Activated naive CD8-positive, alpha-beta T cell treated with anti-CD3 and anti-CD28 coated beads, Interleukin-2, amount 50 U/mL, for 24 hours (primary cell): Measurements from ENCODE around the gene TLE6.
A peak's percentile ranks its signal among the peaks of the same experiment; 100 is the strongest.
"Not testable (repeated sequence)": the region's sequence is repeated elsewhere in the genome, so short reads cannot be mapped to it uniquely, and the experiment has no call there.

Experiments
- ATAC-seq: fragments of 150-1000 bp; cut with Tn5 transposase; one replicate; pipeline ENCODE4 v1.10.0; 2021
- DNase-seq: peaks from one replicate; pipeline ENCODE4 v3.0.0; 2021
- H3K27ac Mint-ChIP-seq: one replicate; pipeline ENCODE4 v1.8.0; 2021; ENCODE audit warnings: mild to moderate bottlenecking, mixed read lengths
- H3K27me3 Mint-ChIP-seq: one replicate; pipeline ENCODE4 v1.8.0; 2021; ENCODE audit warnings: mixed read lengths
- H3K36me3 Mint-ChIP-seq: one replicate; pipeline ENCODE4 v1.8.0; 2021; ENCODE audit warnings: low read depth, mixed read lengths
- H3K4me1 Mint-ChIP-seq: one replicate; pipeline ENCODE4 v1.8.0; 2021; ENCODE audit warnings: mixed read lengths
- H3K4me3 Mint-ChIP-seq: one replicate; pipeline ENCODE4 v1.8.0; 2021; ENCODE audit warnings: mild to moderate bottlenecking, moderate library complexity, mixed read lengths
- H3K9me3 Mint-ChIP-seq: one replicate; pipeline ENCODE4 v1.8.0; 2021; ENCODE audit warnings: mixed read lengths

TLE6 gene

GRCh38 chr19:2963122-2963521 lies 14.2 kb upstream of the TLE6 start:
- Mint-ChIP-seq H3K27ac (no peak overlapping the region), H3K4me1 (peaks cover 4% of the 10 kb centered on the region), H3K36me3 (no peaks in the 10 kb centered on the region), H3K9me3 (no peaks in the 10 kb centered on the region), H3K4me3 (no peak overlapping the region), H3K27me3 (no peaks in the 10 kb centered on the region)
- ATAC-seq: no peak
- DNase-seq: no peak

- not testable (repeated sequence) for H3K27ac Mint-ChIP-seq, DNase-seq, H3K4me1 Mint-ChIP-seq, ATAC-seq, H3K9me3 Mint-ChIP-seq, H3K36me3 Mint-ChIP-seq, H3K4me3 Mint-ChIP-seq, H3K27me3 Mint-ChIP-seq
These were observed 13.7 kb upstream of the TLE6 start for GRCh38 chr19:2963631-2964030.

GRCh38 chr19:2964874-2965273 lies 12.5 kb upstream of the TLE6 start:
- H3K36me3 Mint-ChIP-seq: no peaks in the 10 kb centered on the region
- ATAC-seq (no peak), DNase-seq (no peak)
- no peak overlapping the region for H3K4me3 Mint-ChIP-seq
- H3K27me3 Mint-ChIP-seq: no peaks in the 10 kb centered on the region
- no peaks in the 10 kb centered on the region for H3K9me3 Mint-ChIP-seq
- peaks cover 4% of the 10 kb centered on the region for H3K4me1 Mint-ChIP-seq
- H3K27ac Mint-ChIP-seq: no peak overlapping the region

GRCh38 chr19:2967972-2968371 lies 9.4 kb upstream of the TLE6 start:
- H3K9me3 Mint-ChIP-seq: no peaks in the 10 kb centered on the region
- no peaks in the 10 kb centered on the region for H3K36me3 Mint-ChIP-seq
- no peak overlapping the region for H3K4me3 Mint-ChIP-seq
- DNase-seq: no peak
- no peak overlapping the region for H3K27ac Mint-ChIP-seq
- H3K27me3 Mint-ChIP-seq: no peaks in the 10 kb centered on the region
- H3K4me1 Mint-ChIP-seq: no peaks in the 10 kb centered on the region
- no peak for ATAC-seq

- Mint-ChIP-seq H3K9me3 (no peaks in the 10 kb centered on the region), H3K36me3 (no peaks in the 10 kb centered on the region), H3K27ac (no peak overlapping the region), H3K4me1 (peaks cover under 1% of the 10 kb centered on the region), H3K27me3 (peaks cover 2% of the 10 kb centered on the region), H3K4me3 (no peak overlapping the region)
- ATAC-seq (no peak), DNase-seq (no peak)
These were observed 8.3 kb upstream of the TLE6 start for GRCh38 chr19:2969104-2969504.

- Mint-ChIP-seq H3K36me3 (no peaks in the 10 kb centered on the region), H3K4me1 (peaks cover 8% of the 10 kb centered on the region)
These were observed 7.0 kb upstream of the TLE6 start for GRCh38 chr19:2970201-2970835.

GRCh38 chr19:2973229-2973628 lies 4.1 kb upstream of the TLE6 start:
- H3K4me3 Mint-ChIP-seq: no peak overlapping the region
- H3K4me1 Mint-ChIP-seq: peaks cover 24% of the 10 kb centered on the region
- peaks cover 6% of the 10 kb centered on the region for H3K27me3 Mint-ChIP-seq
- DNase-seq (no peak), ATAC-seq (no peak)
- H3K27ac Mint-ChIP-seq: no peak overlapping the region
- no peaks in the 10 kb centered on the region for H3K36me3 Mint-ChIP-seq
- H3K9me3 Mint-ChIP-seq: no peaks in the 10 kb centered on the region

More at GRCh38 chr19:2970201-2970835, 7.0 kb upstream of the TLE6 start:
- H3K4me3 Mint-ChIP-seq: no peak overlapping the region
- no peak overlapping the region for H3K27ac Mint-ChIP-seq
- DNase-seq: no peak
- no peak for ATAC-seq
- H3K27me3 Mint-ChIP-seq: peaks cover 6% of the 10 kb centered on the region
- no peaks in the 10 kb centered on the region for H3K9me3 Mint-ChIP-seq

GRCh38 chr19:2974342-2975041 lies 2.9 kb upstream of the TLE6 start:
- no peaks in the 10 kb centered on the region for H3K36me3 Mint-ChIP-seq
- DNase-seq: peak; percentile 25
- no peak overlapping the region for H3K27ac Mint-ChIP-seq
- H3K27me3 Mint-ChIP-seq: peaks cover 6% of the 10 kb centered on the region
- H3K4me1 Mint-ChIP-seq: peaks cover 24% of the 10 kb centered on the region
- no peaks in the 10 kb centered on the region for H3K9me3 Mint-ChIP-seq
- H3K4me3 Mint-ChIP-seq: no peak overlapping the region
- peak; percentile 30 for ATAC-seq

GRCh38 chr19:2976609-2977000 lies 759 bp upstream of the TLE6 start:
- DNase-seq: no peak
- H3K36me3 Mint-ChIP-seq: no peaks in the 10 kb centered on the region
- no peak overlapping the region for H3K27ac Mint-ChIP-seq
- peaks cover 7% of the 10 kb centered on the region for H3K27me3 Mint-ChIP-seq
- H3K4me1 Mint-ChIP-seq: peaks cover 24% of the 10 kb centered on the region
- no peak for ATAC-seq
- peak overlapping the region; percentile 83 for H3K4me3 Mint-ChIP-seq
- no peaks in the 10 kb centered on the region for H3K9me3 Mint-ChIP-seq

- DNase-seq: no peak
- Mint-ChIP-seq H3K27me3 (peaks cover 14% of the 10 kb centered on the region), H3K36me3 (no peaks in the 10 kb centered on the region), H3K27ac (no peak overlapping the region), H3K9me3 (no peaks in the 10 kb centered on the region), H3K4me3 (peak overlapping the region; percentile 83), H3K4me1 (peaks cover 24% of the 10 kb centered on the region)
- no peak for ATAC-seq
These were observed 378 bp downstream of the TLE6 start for GRCh38 chr19:2977746-2978138.

- H3K9me3 Mint-ChIP-seq: no peaks in the 10 kb centered on the region
- no peak overlapping the region for H3K4me3 Mint-ChIP-seq
- ATAC-seq: no peak
- no peak overlapping the region for H3K27ac Mint-ChIP-seq
- peaks cover 18% of the 10 kb centered on the region for H3K27me3 Mint-ChIP-seq
- no peak for DNase-seq
- peaks cover 25% of the 10 kb centered on the region for H3K4me1 Mint-ChIP-seq
- no peaks in the 10 kb centered on the region for H3K36me3 Mint-ChIP-seq
These were observed 903 bp downstream of the TLE6 start for GRCh38 chr19:2978166-2978767.

- Mint-ChIP-seq H3K27me3 (peaks cover 20% of the 10 kb centered on the region), H3K9me3 (no peaks in the 10 kb centered on the region), H3K4me1 (peaks cover 28% of the 10 kb centered on the region), H3K36me3 (no peaks in the 10 kb centered on the region), H3K27ac (no peak overlapping the region), H3K4me3 (no peak overlapping the region)
- ATAC-seq (no peak), DNase-seq (no peak)
These were observed 1.4 kb downstream of the TLE6 start for GRCh38 chr19:2978772-2979171.

GRCh38 chr19:2981898-2982297 lies 4.5 kb downstream of the TLE6 start:
- H3K27me3 Mint-ChIP-seq: peaks cover 23% of the 10 kb centered on the region
- no peak overlapping the region for H3K4me3 Mint-ChIP-seq
- H3K36me3 Mint-ChIP-seq: no peaks in the 10 kb centered on the region
- H3K27ac Mint-ChIP-seq: no peak overlapping the region
- H3K4me1 Mint-ChIP-seq: peaks cover 9% of the 10 kb centered on the region
- no peaks in the 10 kb centered on the region for H3K9me3 Mint-ChIP-seq
- DNase-seq (no peak), ATAC-seq (no peak)

GRCh38 chr19:2982561-2982960 lies 5.2 kb downstream of the TLE6 start:
- ATAC-seq: no peak

GRCh38 chr19:2982983-2983350 lies 5.6 kb downstream of the TLE6 start:
- ATAC-seq: no peak
- no peak for DNase-seq
- Mint-ChIP-seq H3K4me1 (peaks cover 4% of the 10 kb centered on the region), H3K27me3 (peaks cover 23% of the 10 kb centered on the region), H3K27ac (no peak overlapping the region), H3K36me3 (no peaks in the 10 kb centered on the region), H3K4me3 (no peak overlapping the region), H3K9me3 (no peaks in the 10 kb centered on the region)

More at GRCh38 chr19:2982561-2982960, 5.2 kb downstream of the TLE6 start:
- Mint-ChIP-seq H3K27ac (no peak overlapping the region), H3K4me1 (peaks cover 7% of the 10 kb centered on the region), H3K36me3 (no peaks in the 10 kb centered on the region), H3K27me3 (peaks cover 23% of the 10 kb centered on the region), H3K9me3 (no peaks in the 10 kb centered on the region), H3K4me3 (no peak overlapping the region)
- no peak for DNase-seq
